NB4 (cell line): ENCODE data around the gene APOC4.

ENCODE experiments used
- MYC ChIP-seq: IDR thresholded peaks from 2 replicates; pipeline ENCODE4 v1.6.1; 2011; ENCODE audit warnings: low read depth, low read length
- POLR2A ChIP-seq: IDR thresholded peaks from 2 replicates; pipeline ENCODE4 v1.6.1; 2011; ENCODE audit warnings: mild to moderate bottlenecking; ENCODE audit not compliant: insufficient read length; ENCODE audit errors: extremely low read depth
- TF ChIP-seq, protein P1 (sequence below): IDR thresholded peaks from one replicate; pipeline ENCODE4 v1.5.1; 2012; ENCODE audit warnings: low read depth, low read length
- TF ChIP-seq, protein P2 (sequence below): IDR thresholded peaks from 2 replicates; pipeline ENCODE4 v1.6.1; 2011; ENCODE audit warnings: low read depth, low read length

DNA sequence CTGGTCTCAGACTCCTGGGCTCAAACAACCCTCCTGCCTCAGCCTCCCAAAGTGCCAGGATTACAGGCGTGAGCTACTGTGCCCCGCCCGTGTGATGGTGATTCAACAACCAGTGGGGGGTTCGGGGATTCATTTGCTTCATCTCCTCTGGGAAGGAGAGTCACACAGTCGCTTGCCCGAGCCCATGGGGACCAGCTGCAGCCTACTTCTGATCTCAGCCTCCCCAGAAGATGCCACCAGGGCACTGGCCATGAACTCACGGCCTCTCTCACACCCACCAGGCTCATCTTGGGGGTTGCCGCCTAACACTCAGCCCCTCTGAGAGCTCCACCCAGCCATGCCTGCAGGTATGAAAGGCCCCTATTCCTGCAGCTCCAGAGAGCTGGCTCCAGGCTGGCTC lies 44.2 kb upstream of the APOC4 start:
- TF ChIP-seq, protein P1, sequence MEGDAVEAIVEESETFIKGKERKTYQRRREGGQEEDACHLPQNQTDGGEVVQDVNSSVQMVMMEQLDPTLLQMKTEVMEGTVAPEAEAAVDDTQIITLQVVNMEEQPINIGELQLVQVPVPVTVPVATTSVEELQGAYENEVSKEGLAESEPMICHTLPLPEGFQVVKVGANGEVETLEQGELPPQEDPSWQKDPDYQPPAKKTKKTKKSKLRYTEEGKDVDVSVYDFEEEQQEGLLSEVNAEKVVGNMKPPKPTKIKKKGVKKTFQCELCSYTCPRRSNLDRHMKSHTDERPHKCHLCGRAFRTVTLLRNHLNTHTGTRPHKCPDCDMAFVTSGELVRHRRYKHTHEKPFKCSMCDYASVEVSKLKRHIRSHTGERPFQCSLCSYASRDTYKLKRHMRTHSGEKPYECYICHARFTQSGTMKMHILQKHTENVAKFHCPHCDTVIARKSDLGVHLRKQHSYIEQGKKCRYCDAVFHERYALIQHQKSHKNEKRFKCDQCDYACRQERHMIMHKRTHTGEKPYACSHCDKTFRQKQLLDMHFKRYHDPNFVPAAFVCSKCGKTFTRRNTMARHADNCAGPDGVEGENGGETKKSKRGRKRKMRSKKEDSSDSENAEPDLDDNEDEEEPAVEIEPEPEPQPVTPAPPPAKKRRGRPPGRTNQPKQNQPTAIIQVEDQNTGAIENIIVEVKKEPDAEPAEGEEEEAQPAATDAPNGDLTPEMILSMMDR = no peak
- no peak for TF ChIP-seq POLR2A
- TF ChIP-seq, protein P2, sequence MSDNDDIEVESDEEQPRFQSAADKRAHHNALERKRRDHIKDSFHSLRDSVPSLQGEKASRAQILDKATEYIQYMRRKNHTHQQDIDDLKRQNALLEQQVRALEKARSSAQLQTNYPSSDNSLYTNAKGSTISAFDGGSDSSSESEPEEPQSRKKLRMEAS = no peak
- no peak for TF ChIP-seq MYC
